GM10266 (cell line): ENCODE measurements around the gene ADAM8.

Experiments
- DNase-seq: peaks from one replicate; pipeline ENCODE4 v3.0.0; 2012; ENCODE audit errors: extremely low spot score
- TF ChIP-seq, protein P1 (sequence below): IDR thresholded peaks from 2 replicates; pipeline ENCODE4 v1.5.1; 2012; ENCODE audit warnings: mild to moderate bottlenecking, low read depth; ENCODE audit not compliant: control insufficient read depth, insufficient read depth; ENCODE audit errors: missing control alignments

The ADAM8 gene

DNA sequence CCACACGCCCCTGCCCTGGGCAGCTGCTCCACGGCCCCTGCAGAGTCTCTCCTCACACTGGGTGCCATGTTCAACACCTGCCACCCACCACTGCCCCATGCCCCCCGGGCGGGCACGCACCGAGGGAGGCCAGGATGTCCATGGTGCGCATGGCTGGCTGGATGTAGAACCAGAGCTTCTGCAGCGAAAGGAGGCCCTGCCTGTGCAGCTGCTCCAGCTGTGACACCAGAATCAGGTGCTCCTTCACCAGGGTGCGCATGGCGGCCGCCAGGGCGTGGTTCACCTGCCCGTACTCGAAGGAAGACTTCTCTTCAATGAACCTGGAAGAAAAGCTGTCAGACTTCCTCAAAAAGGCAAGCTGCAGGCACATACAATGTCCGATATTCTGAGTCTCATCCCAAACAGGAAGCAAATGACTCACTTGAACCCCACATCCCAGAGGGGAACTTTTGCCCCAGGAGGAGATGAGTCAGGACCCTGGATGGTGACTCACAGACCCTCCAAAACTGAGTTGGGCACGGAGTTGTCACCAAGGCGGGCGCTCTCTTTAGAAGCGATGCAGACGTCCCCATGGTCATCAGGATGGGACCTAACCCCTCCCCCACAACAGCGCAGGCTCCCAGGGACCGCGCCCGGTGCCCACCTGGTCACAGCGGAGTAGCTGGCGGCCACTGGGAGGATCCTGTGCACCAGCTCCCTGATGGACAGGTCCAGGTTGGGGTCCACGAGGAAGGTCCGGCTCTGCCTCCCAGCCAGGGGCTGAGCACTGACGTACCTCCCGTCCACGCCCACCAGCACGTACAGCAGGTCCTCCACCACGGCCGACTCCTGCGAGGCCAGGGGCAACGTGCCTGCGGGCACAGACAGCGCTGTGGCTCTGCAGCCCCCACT, 16.5 kb upstream of the ADAM8 start:
- peak; percentile 27 for DNase-seq

DNA sequence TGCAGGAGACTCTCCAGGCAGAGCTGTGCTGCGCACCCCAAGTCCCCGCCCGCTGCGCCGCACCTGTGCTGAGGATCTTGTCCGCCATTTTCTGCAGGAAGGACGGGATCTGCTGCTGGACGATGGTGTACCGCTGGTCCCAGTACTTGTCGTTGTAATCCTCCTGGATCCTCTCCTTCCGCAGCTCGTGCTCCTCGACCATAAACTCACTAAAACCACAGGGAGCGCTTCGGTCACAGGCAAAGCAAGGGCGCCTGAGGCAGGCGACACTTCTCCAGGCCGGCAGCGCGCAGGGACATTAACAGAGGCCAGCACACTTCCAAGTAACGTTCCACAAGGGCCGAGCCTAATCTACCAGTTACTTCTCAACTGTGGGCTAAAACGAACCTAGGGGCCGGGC, 13.1 kb upstream of the ADAM8 start:
- TF ChIP-seq, protein P1, sequence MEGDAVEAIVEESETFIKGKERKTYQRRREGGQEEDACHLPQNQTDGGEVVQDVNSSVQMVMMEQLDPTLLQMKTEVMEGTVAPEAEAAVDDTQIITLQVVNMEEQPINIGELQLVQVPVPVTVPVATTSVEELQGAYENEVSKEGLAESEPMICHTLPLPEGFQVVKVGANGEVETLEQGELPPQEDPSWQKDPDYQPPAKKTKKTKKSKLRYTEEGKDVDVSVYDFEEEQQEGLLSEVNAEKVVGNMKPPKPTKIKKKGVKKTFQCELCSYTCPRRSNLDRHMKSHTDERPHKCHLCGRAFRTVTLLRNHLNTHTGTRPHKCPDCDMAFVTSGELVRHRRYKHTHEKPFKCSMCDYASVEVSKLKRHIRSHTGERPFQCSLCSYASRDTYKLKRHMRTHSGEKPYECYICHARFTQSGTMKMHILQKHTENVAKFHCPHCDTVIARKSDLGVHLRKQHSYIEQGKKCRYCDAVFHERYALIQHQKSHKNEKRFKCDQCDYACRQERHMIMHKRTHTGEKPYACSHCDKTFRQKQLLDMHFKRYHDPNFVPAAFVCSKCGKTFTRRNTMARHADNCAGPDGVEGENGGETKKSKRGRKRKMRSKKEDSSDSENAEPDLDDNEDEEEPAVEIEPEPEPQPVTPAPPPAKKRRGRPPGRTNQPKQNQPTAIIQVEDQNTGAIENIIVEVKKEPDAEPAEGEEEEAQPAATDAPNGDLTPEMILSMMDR, result no peak
- no peak for DNase-seq

More for the DNA sequence above, 16.5 kb upstream of the ADAM8 start:
- TF ChIP-seq, protein P1, result no peak

DNA sequence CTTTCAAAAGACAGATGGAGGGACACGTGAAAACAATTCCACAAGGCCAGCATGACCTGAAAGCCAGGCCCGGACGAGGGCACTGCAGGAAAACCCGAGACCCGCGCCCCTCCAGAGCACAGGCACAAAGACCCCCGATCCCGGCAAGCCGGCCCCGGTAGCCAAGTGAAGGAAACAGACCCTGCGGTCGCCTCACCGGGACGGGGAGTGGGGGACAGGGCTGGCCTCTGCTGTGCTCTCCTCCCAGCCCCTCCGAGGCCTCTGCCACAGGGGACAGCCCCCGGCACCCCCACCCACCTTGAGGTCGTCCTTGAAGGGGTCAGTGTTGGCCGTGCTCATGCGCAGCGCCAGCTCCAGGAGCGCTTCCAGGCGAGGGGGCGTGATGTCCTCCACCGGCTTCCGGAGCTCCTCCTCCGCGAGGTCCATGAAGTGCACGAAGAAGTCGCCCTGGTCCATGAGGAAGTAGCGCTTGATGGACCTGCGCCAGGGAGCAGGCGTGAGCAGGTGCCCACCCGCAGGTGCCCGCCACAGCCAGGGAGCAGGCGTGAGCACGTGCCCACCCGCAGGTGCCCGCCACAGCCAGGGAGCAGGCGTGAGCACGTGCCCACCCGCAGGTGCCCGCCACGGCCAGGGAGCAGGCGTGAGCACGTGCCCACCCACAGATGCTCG, 11.3 kb upstream of the ADAM8 start:
- TF ChIP-seq, protein P1, result no peak
- no peak for DNase-seq

DNA sequence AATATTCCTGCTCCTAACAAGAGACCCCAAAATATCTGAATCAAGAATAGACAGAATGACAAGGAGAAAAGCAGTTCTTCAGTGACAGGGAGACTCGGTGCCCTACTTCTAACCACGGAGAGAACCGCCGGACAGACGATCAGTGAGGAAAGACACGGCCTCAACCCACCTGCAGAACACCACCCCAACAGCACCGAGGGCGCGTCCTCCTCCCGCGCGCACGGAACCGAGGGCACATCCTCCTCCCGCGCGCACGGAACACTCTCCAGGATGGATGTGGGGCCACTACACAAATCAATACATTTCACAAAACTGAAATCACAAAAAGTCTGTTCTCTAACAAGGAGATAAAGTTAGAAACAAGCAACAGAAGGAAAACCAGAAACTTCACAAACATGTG, 9.7 kb upstream of the ADAM8 start:
- TF ChIP-seq, protein P1, result no peak
- no peak for DNase-seq

DNA sequence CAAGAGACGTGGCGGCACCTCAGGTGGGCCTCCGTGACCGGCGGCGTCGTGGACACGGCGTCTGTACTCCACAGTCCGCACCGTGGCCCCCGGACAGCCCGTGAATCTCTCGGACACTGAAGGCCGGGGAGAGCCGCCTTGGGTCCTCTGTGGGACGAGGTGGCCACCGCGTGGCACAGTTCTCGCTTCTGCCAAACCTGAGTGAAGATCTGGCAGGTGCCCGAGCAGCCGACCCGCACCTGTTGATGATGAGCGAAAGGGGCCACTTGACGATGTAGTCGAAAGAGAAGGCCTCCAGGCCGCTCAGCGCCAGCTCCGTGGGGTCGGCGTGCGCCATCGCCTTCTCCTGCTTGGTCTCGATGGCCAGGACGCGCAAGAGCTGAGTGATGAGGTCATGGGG, 8.5 kb upstream of the ADAM8 start:
- TF ChIP-seq, protein P1, result no peak
- DNase-seq, result no peak

DNA sequence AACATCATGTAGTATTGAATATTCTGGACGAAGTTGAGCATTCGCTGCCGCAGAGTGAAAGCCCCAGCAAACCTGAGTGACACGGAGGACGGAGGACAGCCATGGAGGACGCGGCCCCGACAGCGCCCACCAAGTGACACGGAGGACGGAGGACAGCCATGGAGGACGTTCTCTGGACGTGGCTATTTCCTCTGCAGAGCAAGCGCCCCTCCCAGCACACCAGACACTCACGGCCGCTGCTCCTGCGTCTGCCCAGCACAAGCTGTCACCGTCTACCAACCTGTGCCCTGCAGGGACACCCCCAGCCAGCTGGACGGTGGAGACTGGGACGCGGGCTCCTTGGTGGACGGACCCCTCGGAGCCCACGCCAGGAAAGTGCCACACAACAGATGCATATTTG, 7.3 kb upstream of the ADAM8 start:
- TF ChIP-seq, protein P1, result no peak
- DNase-seq, result no peak

DNA sequence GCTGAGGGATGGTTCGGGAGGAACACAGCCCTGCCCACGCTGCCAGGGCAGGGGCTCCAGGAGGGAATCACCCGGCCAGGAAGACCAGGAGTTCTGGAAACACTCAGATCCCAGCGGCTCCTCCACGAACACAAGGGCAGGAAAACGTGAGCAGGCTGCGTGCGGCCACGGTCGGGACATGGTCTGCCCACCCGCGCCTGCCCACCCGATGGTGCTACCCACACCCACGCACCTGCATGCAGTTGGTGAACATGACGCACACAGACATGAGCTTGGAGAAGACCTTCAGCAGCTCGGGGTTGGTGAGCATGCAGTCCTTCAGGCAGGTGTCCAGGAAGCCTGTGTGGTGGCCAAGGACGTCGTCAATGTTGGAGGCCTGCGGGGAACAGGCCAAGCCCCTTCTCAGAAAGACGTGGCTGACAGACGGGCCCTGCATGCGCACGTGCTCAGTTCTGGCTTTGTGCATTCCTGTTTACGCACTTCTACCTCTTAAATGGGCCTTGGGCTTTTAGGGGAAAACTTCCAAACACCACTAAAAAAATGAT, 6.2 kb upstream of the ADAM8 start:
- no peak for DNase-seq
- TF ChIP-seq, protein P1, result no peak
